ENCODE measurements around the gene KRCC1. TPM values are rescaled to one million over a fixed set of nuclear protein-coding genes. Genes with fewer than 3 reads are reported as not detected.

Gene KRCC1
- total RNA-seq, 4 donors from 2014 or later = 20.0 to 29.5 (median 27.2) TPM

- in situ Hi-C loops (cut with MboI; ENCODE audit: low sequenced_read_pairs in 4 of 4) (no loop called here), intact Hi-C loops (cut with DNase I; ENCODE audit: low total_unique reads) (loop anchor here (2.0 to 5.0 kb wide), 2 partner anchors 38 to 150 kb away; partner anchors contain the start of gene KRCC1)
- Histone ChIP-seq H3K4me3 (peak overlapping the region; percentile 63 to 72 (median 66)), H3K36me3 (no peaks in the 10 kb centered on the region), H3K27ac (peak overlapping the region in 3 of 4 donors; percentile 6 to 67 (median 67)), H3K27me3 (no peaks in the 10 kb centered on the region), H3K9me3 (no peaks in the 10 kb centered on the region), H3K4me1 (no peaks in the 10 kb centered on the region)
- ATAC-seq (peak; percentile 49 to 74), DNase-seq (no peak)
- TF ChIP-seq POLR2A (IDR thresholded peaks at IDR 0.05) (no peak), CTCF (IDR thresholded peaks at IDR 0.05 in 4 of 5, conservative IDR thresholded peaks at IDR 0.05 in 1 of 5) (no peak)
These were observed 38.4 kb downstream of the KRCC1 start for GRCh38 chr2:88016960-88017779.

GRCh38 chr2:88016086-88016959, 39.3 kb downstream of the KRCC1 start, which contains the start of gene RNU2-63P:
RNU2-63P (minus strand) TSS chr2:88016547.
- no peaks in the 10 kb centered on the region for H3K36me3 ChIP-seq
- DNase-seq (peak; percentile 13 to 56), ATAC-seq (peak; percentile 87 to 97)
- in situ Hi-C loops (cut with MboI; ENCODE audit: low sequenced_read_pairs in 4 of 4) (no loop called here), intact Hi-C loops (cut with DNase I; ENCODE audit: low total_unique reads) (loop anchor here (2.0 to 5.0 kb wide), 2 partner anchors 38 to 151 kb away; partner anchors contain the start of gene KRCC1)
- no peaks in the 10 kb centered on the region for H3K4me1 ChIP-seq
- H3K4me3 ChIP-seq = peak within 1 kb of the TSS; percentile 63 to 72 (median 66)
- H3K27me3 ChIP-seq = no peaks in the 10 kb centered on the region
- peak within 1 kb of the TSS in 3 of 4 donors; percentile 6 to 67 (median 67) for H3K27ac ChIP-seq
- no peaks in the 10 kb centered on the region for H3K9me3 ChIP-seq
- TF ChIP-seq CTCF (IDR thresholded peaks at IDR 0.05 in 4 of 5, conservative IDR thresholded peaks at IDR 0.05 in 1 of 5) (no peak), POLR2A (IDR thresholded peaks at IDR 0.05) (peak; percentile 56 to 83)

- H3K9me3 ChIP-seq = no peaks in the 10 kb centered on the region
- DNase-seq (no peak), ATAC-seq (no peak)
- no peak for TF ChIP-seq CTCF (IDR thresholded peaks at IDR 0.05 in 4 of 5, conservative IDR thresholded peaks at IDR 0.05 in 1 of 5)
- TF ChIP-seq POLR2A (IDR thresholded peaks at IDR 0.05) = no peak
- no peaks in the 10 kb centered on the region for H3K4me1 ChIP-seq
- no peaks in the 10 kb centered on the region for H3K36me3 ChIP-seq
- in situ Hi-C loops (cut with MboI; ENCODE audit: low sequenced_read_pairs in 4 of 4) (no loop called here), intact Hi-C loops (cut with DNase I; ENCODE audit: low total_unique reads) (no loop called here)
- H3K4me3 ChIP-seq = no peak overlapping the region
- H3K27ac ChIP-seq = no peak overlapping the region
- no peaks in the 10 kb centered on the region for H3K27me3 ChIP-seq
These were observed 44.6 kb downstream of the KRCC1 start for GRCh38 chr2:88011011-88011410.

- DNase-seq (no peak), ATAC-seq (no peak)
- intact Hi-C loops (cut with DNase I; ENCODE audit: low total_unique reads) (no loop called here), in situ Hi-C loops (cut with MboI; ENCODE audit: low sequenced_read_pairs in 4 of 4) (no loop called here)
- H3K9me3 ChIP-seq = no peaks in the 10 kb centered on the region
- no peak overlapping the region for H3K4me3 ChIP-seq
- no peaks in the 10 kb centered on the region for H3K36me3 ChIP-seq
- no peaks in the 10 kb centered on the region for H3K27me3 ChIP-seq
- TF ChIP-seq CTCF (IDR thresholded peaks at IDR 0.05 in 4 of 5, conservative IDR thresholded peaks at IDR 0.05 in 1 of 5) = no peak
- TF ChIP-seq POLR2A (IDR thresholded peaks at IDR 0.05) = no peak
- H3K4me1 ChIP-seq = no peaks in the 10 kb centered on the region
- no peak overlapping the region for H3K27ac ChIP-seq
These were observed 45.4 kb downstream of the KRCC1 start for GRCh38 chr2:88010136-88010535.
